Hematopoietic multipotent progenitor cell treated with erythropoietin and hydrocortisone succinate and interleukin-3 and kit ligand, for 15 days (in vitro differentiated cells): ENCODE data around the gene PPP2CA.
A peak's percentile ranks its signal among the peaks of the same experiment; 100 is the strongest.
"Not testable (repeated sequence)": the region's sequence is repeated elsewhere in the genome, so short reads cannot be mapped to it uniquely, and the experiment has no call there.

Experiments used
- DNase-seq: peaks from one replicate; pipeline ENCODE4 v3.0.0-alpha.2; 2015; ENCODE audit warnings: low spot score

The PPP2CA gene

DNA sequence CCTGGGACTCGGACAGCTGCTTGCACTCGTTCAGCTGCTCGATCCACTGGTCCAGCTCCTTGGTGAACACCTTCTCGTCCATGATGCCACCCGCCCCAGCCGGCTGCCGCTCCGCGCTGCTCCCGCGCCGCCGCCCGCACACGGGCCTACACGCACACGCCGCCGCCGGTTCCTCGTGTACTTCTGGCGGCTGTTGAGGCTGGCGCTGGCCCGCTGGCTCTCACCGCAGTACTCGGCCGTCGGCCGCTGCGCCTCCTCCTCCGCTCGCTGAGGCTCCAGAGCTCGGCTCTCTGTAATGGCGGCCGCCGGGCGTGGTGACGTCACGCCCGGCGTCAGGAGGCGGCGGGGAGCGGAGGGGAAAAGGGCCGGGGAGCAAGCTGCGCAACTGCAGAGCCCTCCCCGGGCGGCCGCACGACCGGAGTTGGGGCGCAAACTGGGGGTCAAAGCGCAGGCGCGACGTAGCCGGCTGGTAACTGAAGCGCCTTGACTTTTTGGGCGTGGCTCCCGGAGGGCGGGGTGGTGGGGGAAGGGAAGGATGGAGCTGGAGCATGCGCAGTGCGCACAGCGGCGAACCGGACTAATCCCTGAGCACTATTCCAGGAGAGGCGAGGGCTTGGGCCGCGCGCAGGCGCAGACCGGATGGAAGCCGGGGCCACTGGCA is at the start of gene PPP2CA:
TSS of gene PPP2CA (minus strand) at position 294 of the 661 bp plus-strand sequence. CDS start at position 82, 212 bp downstream.
- DNase-seq: peak; percentile 96

DNA sequence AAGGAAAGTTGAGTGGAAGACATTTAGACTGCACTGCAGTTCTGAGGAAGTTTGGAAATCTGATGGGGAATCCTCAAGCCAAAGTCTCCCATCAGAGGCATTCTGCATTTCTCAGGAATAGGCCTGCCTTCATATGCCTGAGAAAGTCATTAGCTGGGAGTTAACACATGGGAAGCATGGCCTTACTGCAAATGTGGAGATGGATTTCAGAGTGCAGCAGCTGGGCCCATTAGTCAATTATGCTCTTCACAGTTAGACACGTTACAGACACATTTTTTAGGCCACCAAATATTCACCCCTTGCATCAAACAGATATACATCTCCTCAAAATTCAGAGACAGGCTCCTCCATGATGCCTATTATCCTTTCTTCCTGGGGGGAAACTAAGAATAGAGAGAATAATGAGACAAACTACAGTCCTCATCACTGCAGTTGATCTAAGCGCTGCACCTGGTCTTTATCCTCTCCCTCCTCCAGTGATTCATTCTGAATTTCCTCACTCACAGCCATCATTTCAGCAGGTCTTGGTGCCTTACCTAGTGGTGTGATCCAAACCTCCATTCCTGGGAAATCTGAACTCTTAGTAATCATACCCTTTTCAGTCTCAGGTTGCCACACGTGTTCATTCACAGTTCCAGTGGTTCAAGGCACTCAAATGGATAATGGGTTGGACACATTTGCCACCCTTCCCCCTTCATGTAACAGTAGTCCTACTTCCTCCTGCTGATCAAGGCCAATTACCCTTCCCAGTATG is 47.9 kb upstream of the PPP2CA start:
- DNase-seq: no peak

DNA sequence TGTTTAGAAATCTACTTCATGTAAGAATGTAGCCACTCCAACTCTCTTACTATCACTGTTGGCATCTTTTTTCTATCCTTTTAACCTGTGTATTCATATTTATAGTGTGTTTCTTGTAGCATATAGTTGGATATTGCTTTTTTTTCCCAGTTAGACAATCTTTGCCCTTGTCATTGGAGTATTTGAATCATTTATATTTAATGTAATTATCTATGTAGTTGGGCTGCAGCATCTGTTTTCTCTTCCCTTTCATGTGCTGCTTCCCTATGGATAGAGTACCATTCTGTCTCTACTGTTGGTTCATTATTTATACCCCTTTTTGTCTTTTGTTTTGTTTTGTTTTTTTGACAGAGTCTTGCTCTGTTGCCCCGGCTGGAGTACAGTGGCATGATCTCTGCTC is 45.2 kb upstream of the PPP2CA start:
- DNase-seq: no peak

DNA sequence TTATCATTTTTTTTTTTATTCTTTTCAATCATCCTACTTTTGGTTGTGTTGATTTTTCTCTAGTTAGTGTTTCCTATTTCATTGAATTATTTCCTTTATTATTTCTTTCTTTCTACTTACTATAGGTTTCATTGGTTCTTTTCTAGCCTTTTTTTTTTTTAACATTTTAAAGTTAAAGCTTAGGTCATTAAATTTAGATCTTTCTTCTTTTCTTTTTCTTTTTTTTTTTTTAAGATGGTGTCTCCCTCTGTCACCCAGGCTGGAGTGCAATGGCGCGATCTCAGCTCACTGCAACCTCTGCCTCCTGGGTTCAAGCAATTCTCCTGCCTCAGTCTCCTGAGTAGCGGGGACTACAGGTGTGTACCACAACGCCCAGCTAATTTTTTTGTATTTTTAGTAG is 43.0 kb upstream of the PPP2CA start:
- DNase-seq: no peak

DNA sequence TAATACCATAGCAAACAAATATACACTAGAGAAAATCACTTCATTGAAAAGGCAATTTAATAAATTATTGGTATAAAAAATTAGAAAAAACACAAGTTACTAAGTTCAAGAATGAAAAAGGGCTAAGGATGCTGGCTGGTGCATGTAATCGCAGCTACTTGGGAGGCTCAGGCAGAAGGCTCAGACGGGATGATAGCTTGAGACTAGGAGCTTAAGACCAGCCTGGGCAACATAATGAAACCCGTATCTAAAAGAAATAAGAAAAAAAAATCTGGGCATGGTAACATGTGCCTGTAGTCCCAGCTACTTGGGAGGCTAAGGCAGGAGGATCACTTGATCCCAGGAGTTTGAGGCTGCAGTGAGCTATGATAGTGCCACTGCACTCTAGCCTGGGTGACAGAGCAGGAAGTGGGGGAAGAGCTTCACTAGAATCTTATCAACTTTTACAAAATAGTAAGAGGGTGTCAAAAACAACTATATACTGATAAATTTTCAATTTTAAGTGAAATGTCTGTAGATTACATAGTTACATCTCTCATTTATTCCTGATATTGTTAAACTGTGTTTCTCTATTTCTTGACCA is 42.2 kb upstream of the PPP2CA start:
- no peak for DNase-seq

DNA sequence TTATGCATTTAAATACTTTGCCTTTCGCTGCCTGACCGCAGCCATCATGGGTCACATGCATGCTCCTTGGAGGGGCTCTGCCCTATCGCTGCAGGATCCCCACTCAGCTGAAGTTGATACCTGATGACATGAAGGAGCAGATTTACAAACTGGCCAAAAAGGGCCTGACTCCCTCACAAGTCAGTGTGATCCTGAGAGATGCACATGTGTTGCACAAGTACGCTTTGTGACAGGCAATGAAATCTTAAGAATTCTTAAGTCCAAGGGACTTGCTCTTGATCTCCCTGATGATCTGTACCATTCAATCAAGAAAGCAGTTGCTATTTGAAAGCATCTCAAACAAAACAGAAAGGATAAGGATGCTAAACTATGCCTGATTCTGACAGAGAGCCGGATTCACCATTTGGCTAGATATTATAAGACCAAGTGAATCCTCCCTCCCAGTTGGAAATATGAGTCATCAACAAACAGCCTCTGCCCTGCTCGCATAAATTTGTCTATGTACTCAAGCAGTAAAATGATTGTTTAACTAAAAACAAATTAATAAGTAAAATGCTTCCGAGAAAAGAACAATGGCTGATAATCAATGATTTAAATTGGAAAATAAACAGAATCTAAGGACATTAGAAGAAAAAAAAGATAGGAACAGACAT is 41.6 kb upstream of the PPP2CA start:
- DNase-seq: no peak

DNA sequence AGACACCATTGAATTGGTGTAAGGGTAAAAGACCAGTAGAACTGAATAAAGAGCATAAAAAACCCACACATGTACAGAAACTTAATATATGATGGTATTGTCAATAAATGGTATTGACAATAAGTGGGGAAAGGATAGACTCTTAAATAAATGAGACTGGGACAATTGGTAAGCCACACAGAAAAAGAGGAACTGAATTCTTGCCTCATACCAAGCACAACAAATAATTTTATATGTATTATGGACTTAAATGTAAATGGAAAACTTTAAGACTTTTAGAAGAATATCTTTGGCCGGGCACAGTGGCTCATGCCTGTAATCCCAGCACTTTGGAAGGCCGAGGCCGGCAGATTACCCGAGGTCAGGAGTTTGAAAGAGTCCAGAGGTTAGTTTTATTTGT is 37.9 kb upstream of the PPP2CA start:
- no peak for DNase-seq

DNA sequence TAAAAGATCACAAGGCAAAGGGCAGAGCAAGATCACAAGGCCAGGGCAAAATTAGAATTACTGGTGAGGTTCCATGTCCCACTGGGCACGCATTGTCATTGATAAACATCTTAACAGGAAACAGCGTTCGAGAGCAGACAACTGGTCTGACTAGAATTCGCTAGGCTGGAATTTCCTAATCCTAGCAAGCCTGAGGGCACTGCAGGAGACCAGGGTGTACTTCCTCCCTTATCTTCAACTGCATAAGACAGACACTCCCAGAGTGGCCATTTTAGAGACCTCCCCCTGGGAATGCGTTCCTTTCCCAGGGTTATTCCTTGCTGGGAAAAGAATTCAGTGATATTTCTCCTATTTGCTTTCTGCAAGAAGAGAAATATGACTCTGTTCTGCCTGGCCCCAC is 36.8 kb upstream of the PPP2CA start:
- not testable (repeated sequence) for DNase-seq

DNA sequence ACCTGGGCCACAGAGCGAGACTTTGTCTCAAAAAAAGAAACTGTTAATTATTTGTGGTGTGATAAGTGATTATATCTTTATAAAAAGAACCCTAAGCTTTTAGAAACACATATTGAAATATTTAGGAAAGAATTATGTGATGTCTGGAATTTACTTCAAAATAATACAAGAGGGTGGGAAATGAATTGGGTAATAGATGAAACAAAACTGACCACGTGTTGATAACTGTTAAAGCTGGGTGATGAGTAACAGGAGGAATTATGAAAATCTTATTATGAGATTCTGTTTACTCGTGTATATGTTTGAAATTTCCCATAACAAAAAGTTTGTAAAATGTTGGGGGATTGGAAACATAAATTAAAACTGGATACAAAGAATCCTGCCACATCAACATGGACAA is 33.0 kb upstream of the PPP2CA start:
- DNase-seq: no peak

DNA sequence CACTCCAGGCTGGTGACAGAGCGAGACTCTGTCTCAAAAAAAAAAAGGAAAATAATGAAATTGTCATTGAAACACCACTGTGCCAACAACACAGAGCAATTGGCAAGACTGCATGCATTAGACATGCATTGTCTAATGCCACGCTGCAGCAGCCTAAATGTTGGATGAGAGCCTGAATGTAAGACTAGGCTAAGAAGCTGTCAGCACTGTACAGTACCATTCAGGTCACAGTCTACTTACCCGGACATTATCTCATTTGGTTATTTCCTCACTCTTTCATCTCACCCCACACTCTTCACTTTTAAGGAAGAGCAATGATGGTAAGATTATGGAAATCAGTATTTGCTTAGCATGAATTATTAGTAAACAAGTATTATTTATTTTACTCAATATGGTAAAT is 31.3 kb upstream of the PPP2CA start:
- no peak for DNase-seq

DNA sequence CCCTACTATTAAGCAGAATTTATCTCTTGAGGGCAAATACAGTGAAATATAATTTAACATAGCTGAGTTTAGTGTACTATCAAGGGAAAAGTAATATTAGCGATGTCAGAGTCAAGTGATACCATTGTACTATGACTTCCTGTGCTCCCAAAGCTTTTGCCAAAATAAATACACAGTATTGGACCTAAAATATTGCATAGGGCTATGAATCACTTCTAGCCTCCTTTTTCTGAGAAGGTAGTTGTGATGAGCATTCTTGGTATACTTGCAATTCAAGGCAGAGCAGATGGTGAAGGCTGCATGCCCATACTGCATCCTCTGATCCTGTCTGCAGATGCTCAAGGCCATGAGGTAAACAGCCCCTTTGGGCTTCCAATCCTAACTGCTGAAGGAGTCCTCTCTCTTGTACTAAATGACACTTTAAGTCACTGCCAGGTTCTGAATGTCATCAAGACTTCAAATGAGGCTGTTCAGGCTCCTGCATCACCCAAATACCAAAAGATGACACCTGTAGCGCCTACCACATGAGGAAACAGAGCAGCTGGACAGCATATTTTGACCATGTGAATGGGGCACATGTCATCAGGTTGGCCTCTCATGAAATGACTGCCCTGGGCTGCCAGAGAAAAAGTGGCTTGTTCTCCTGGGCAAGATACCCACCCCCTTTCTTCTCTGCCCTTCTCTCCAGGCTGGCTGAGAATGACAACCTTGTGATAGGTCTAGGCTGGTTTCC is 29.7 kb upstream of the PPP2CA start:
- DNase-seq: no peak

DNA sequence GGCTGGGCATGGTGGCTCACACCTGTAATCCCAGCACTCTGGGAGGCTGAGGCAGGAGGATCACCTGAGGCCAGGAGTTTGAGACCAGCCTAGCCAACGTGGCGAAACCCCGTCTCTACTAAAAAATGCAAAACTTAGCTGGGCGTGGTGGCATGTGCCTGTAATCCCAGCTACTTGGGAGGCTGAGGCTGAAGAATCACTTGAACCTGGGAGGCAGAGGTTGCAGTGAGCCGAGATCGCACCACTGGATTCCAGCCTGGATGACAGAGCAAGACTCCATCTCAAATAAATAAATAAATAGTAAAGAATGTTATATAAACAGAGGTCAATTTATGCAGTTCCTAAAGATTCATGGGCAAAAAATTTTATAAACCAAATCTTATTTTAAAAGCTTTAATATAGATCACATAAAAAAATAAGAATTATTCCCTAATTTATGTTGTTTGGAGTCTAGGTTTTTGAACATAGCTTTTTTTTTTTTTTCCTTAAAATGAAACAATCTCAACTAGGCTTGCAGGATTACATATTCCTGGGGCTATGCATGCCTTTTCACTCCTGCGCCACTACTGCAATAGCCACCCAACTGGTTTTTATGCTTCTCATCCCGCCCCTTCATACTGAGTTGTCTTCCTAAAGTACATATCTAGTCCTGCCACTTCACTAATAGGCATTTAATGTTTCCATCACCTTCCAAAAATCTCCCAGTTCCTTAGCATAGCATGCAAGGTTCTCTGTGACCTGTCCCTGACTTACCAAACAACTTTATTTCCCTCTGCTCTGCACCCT is 27.7 kb upstream of the PPP2CA start:
- DNase-seq: not testable (repeated sequence)

DNA sequence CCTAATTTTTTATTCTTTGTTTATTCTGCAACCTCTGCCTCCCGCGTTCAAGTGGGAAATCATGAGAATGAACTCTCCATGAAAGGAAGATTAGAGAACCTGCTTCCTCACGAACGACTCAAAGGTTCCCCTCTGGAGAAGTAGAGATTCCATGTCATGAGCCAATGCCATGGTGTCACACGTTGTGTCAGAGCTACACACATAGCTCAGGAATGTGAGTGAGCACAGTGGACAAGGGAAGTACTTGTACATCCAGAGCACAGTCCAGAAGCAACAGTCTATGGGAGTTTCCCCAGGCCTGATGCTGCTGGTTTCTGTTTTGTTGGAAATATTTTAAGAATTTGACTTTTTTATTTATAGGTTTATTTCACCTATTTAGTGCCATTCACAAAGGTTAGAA is 26.8 kb upstream of the PPP2CA start:
- no peak for DNase-seq

DNA sequence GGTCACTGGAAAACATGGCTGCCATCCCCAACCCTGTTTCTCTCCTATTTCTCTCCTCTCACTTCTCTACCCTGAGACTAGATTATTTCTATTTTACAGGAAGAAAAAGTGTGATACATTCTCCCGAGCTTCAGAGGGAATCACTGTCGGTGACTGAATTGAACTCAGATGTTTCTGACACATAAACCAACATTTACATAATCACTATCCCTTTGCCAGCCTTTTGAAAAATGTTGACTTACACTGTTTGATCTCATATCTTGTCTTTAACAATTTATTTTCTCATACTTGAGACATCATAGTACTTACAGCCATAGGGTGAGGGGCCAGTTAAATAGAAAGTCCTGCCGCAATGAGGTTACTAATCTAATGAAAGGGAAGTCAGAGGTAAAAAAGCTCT is 25.1 kb upstream of the PPP2CA start:
- no peak for DNase-seq

DNA sequence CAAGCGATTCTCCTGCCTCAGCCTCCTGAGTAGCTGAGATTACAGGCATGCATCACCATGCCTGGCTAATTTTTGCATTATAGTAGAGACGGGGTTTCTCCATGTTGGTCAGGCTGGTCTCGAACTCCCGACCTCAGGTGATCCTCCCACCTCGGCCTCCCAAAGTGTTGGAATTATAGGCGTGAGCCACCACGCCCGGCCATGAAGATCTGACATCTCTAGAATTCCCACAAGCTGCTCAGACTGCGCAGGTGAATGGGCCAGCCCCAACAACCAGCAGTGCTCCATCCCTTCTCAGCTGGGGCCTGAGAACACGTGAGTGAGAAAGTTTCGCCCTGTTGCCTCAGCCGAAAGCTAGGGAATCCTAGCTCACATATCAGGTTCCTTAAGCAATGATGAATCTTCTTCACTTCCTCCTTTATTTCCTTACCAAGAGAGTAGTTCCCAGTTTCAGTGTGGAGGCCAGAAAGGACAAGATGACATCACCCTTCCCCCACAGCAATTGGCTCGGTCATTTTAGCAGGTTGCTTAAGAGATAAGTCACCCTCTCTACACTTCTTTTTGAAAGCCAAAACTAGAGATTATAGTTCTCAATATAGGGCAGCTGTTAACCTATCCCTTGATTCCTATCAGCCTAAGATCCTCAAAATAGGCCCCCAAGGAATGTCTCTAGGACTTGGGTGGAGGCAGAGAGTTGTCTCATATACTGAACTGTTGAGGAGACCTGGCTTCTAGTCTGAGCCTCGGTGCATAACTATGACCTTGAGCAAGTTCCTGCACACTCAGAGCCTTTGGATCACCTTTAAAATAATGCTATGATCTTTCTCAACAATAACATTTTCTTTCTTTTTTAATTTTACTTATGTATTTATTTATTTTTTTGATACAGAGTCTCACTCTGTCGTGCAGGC is 23.9 kb upstream of the PPP2CA start:
- DNase-seq: no peak

DNA sequence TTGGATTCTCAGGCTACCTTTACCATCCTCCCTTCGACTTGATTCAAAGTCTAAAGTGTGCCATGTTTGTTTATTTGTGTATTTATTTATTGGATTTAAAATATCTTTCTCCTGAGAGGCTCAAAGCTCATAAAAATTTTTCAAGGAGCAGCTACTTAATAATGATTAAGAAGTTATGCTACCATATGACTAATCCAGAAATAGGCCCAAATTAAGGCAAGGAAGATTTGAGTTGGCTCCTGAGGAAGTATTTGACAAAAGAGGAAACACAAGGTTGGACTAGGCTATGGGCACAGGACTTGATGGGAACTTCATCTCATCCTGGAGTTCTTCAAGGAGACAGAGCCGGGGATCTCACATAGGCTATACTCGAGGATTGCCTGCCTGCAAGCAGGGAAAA is 22.4 kb upstream of the PPP2CA start:
- DNase-seq: no peak

DNA sequence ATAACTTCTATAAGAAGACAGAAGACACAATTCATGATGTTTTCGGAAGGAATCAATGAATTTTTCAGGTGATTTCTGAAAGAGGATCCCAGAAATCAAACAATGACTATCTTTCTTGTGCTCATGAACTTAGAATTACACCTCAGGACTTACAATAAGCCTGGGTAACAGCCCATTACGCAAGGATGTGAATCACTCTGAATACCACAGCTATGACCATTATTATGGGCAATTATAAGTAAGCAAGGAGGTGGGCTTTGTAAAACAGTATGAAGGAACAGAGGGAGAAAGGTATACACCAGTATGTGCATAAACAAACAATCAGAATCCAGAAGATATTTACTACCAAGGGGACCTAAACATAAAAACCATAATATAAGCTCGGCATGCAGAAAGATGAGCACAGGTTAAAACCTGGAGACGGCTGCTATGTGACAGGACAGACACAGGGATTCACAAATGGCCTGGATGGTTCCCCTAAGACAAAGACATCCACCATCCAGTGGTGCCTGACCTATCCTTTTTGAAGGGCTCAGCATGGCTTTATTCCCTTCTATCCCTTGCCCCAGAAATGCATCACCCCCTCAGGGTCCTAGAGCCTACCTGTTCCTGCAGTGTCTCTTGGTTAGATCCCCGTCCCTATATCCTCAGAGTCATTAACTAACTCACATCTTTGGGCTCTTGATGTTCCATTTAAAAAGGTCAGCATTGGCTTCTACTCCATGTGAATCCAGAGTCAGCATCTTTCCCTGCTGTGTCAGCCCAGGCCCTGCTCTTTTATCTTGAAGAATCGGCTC is 21.8 kb upstream of the PPP2CA start:
- no peak for DNase-seq

DNA sequence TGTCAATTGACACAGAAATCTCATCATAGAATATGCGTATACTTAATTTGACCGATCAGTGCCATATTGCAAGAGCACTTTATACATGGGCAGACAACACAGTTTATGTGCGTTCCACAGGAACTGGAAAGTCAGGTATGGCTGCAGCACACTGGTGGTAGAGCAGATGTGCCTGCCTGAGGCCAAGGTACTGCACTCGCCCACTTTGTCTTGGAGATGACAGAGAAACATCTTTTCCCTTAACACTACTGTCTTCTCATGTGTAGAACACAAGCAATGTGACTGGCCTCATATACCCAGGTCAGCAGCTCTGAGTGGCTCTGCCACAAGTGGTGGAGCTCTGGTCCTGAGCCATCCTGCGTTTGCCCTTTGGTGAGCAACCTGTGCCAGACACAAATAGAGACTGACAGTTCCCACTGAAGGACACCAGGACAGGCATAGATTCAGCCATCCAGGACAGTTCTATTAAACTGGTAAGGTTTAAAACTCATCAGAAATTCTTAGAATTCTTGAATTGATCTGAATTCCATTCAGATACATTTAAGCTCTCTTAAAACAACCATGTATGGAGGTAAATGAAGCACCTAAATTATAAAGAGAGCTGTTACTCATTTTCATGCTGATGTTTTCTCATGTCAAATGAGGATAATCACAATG is 21.0 kb upstream of the PPP2CA start:
- no peak for DNase-seq

DNA sequence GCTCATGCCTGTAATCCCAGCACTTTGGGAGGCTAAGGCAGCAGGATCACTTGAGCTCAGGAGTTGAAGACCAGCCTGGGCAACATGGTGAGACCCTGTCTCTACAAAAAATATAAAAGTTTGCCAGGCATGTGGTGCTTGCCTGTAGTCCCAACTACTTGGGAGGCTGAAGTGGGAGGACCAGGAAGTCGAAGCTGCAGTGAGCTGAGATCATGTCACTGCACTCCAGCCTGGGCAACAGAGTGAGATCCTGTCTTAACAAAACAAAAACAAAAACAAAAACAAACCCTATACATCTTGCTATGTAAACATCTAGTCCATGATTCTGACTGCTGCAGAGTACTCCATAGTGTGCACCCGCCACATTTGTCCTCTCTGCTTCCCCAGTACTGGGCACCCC is 19.8 kb upstream of the PPP2CA start:
- DNase-seq: no peak
